GM21737 (cell line): Measurements from ENCODE around the gene DGKB.
A peak's percentile ranks its signal among the peaks of the same experiment; 100 is the strongest.

Experiments used
- ATAC-seq: cut with Tn5 transposase; IDR thresholded peaks from one replicate; pipeline ENCODE4 v1.9.1; 2021; ENCODE audit warnings: mild to moderate bottlenecking, moderate library complexity; ENCODE audit not compliant: unreplicated experiment

DGKB gene

DNA sequence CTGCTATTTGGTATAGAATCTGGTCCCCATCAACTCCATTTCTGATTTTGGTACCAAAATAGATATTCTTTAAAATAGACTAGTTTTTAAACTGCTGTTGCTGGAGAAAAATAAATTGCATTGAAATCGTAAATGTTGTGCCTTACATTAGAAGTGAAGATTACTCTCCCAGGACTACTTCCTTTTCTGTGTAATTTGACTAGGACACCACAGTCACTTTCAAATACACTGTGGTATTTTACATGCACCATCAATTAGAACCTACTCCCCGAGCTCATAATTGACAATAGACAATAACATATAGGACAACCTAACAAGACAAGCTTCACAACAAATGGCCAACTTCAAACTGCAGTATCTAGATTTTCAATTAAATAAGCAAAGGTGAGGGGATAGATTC, 211.5 kb downstream of the DGKB start:
- peak; percentile 24 for ATAC-seq

DNA sequence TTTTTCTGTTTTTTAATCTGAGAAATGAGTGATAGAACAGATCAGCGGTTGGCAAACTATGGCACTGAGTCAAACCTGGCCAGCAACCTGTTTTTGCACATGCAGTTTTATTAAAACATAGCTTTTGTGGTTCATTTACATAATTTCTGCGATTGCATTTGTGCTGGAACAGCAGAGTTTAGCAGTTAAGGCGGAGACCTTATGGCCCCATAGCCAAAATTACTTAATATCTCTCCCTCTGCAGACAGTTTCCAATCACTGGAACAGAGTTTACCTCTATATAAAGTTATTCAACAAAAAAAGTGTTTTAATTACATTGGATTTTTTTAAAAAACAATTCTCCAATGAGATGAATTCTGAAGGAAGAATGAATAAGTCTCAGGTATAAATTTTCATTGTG, 212.1 kb downstream of the DGKB start:
- ATAC-seq, result no peak

DNA sequence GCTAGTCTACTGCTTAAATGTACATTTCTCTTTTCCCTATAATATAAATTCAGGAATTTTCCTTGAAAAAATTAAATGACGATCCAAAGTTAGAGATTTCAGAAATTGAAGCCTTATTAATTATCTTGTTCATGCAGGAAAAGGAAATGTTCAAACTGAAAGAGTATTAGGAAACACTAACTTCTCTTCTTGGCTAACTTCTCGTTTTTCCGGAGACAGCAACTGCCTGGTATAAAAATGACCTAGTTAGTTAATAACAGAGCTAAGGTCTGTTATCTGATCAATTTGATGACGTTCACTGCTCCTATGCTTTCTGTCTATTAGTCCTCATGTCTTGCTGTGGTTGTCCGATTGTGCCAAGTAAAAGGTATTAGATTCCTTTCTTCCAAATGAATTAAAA, 212.5 kb downstream of the DGKB start:
- no peak for ATAC-seq

DNA sequence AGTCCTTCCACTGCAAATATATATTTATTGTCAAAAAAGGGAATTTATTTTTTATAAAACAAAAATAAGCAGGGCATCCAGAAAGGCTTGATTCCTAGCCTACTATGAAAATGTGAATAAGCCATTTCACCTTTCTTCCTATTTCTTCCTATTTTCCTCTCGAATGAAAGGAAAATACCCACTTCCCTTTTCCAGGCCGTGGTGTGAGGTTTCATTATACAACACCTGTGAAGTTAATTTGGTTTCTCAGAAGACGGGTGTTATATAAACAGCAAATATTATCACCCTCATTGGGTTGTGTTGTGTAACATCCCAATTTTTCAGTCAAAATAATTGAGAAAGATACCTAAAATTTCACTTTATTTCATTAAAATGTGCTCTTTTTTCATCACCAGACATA, 214.3 kb downstream of the DGKB start:
- ATAC-seq, result no peak

DNA sequence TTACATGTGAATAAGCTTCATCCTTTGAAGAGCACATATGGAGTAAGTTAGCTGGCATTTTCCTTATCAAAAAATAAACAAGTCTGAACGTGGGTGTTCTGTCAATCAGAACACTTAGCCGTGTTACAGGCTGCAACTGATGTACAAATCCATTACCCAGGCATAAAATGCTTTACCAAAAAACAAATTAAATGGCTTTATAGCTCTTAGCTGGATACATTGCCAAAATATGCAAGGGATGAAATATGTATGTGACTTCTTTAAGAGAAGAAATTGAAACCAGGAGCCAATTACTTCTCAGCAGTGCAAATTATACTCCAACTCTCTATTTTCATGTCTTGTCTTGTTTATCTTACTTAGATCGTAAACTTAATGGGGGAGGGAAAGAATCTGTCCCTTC, 214.8 kb downstream of the DGKB start:
- no peak for ATAC-seq

DNA sequence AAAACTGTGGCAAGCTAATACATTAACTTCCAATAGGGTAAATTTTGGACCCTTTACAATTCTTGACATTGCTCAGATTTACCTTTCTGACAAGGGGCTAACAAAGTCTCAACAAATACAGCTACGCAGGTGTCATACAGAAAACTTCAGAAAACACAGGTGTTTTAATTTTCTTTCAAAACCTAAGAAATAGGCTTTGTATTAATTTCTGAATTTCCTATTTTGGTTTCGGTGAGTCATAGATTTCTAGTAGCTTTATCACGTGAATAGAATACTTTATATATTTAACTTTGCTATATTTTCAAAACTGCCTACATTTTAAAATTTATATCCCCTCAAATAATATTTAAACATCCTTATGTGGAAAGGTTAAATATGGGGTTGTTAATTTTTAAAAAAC, 215.3 kb downstream of the DGKB start:
- ATAC-seq, result no peak

DNA sequence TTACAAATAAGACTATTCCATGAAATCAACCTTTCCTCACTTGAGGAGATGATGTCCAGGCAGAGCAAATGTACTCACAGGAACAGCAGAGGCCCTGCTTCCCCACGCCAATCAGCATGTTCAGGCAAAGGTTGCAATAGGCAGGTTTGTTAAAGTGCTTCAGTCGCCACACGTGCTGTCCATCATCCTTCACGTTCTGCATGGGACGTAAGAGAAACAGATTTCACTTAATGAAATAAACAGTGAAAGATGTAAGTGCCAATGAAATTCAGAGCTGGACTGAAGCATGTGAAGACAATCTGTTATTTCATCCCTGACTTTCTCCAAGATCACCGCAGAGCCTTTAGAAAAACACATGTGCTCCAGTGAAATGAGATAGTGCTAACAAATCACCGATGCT, 217.4 kb downstream of the DGKB start:
- ATAC-seq, result no peak

DNA sequence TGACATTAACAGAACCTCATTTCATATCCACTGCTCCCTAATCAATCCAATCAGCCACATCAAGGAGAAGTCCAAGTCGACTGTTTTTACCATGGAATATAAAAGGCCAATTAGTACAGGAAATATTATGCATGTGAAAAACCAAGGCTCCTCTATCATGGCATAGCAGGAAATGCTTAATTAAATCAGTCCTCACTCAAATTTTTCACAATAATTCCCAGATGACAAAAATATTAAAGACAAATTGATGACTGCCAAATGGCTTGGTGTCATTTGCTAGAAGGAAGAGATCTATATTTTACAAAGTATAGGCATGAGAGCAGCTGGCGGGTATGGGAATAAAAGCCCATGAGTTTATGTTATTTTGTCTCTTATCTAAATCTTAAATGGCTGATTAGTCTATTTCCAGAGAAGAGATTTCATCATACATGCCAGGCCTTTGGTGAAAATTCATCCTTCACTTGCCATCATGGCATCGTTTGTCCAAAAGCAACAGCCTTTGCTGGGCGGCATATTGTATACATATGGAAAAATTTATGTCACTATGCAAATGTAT, 219.6 kb downstream of the DGKB start:
- ATAC-seq, result no peak

DNA sequence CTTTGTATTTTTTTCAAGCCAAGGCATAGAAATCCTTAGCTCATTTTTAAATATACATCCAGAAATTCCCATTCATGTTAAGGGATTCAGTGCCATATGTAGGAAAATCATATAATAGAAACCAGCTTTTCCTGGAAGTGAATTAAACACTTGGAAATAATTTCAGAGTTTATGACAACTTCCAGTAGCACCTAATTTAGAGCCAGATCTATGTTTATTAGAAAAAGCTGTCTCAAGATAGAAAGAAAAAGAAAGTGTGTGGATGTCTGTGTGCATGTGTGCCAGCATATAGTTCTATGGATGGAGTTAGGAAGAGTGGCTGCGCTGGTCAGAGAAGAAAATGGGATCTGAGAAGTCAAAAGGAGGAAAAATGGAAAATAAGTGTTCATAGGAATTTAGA, 225.7 kb downstream of the DGKB start:
- no peak for ATAC-seq

DNA sequence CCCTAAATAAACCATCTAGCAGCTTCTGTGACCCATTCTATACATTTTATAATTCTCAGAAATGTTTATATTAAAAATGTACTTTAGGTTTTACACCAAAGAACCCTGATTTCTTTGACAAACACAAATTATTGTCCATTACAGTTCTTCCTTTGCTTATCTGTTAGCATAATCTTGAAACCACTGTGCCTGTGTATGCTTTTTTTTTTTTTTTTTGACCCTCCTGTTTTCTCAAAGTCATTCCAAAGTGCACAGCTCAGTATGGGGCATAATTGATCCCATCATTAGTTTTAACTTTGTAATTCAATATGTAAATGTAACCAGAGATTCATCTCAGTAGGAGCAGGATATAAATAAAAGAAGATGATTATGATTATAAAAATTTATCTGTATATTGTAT, 229.3 kb downstream of the DGKB start:
- no peak for ATAC-seq

DNA sequence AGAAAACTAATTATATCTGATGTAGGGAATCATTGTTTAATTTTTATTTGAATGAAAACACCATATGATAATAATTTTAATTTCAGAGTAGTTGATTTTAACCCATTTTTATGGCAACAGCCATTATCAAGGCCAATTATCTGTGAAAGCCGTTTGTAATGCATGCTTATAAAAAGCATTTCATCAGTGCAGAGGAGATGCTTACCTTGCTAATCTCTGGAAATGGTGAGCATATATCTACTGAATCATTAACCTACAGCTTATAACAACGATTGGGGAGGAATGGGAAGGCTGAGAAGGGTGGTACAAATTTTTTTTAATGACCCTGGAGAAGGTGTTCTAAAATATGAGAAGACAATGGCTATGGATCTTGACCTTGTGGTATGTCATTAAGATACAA, 235.6 kb downstream of the DGKB start:
- ATAC-seq, result no peak

DNA sequence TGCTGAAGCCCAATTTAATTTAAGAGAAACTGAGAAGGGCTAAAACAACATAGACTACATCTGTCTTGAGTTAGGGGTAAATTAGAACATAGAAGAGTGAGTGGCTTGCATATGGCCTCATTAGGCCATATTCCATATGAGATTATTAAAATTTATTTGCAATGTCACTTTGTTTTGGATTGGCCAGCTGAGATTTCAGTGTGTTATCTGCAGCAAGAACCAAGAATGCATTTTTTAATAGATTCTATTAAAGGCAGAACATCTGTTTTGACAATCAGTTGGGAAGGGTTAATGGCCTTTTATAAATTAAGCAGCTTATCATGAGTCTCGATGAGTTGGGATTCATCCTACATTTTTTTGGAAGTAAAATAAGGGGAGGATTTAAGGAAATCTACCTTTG, 236.2 kb downstream of the DGKB start:
- ATAC-seq, result no peak

DNA sequence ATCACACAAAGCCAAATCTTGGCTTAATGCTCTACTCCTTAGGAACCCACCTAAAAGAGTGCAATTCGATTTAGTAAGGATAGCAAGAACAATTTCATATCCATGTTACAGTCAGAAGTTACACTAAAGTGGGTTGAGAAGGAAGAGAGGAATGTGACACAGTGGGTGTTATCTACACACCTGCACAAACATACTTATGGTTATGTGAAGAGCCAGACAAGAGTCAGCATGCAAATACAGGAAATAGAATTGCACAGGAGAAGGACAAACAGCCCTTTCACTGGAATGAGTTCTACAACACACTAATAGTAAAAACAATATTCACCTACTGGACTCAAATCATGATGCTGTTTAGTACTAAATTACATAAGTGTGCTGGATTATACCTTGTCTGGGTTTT, 262.8 kb downstream of the DGKB start:
- ATAC-seq, result no peak

DNA sequence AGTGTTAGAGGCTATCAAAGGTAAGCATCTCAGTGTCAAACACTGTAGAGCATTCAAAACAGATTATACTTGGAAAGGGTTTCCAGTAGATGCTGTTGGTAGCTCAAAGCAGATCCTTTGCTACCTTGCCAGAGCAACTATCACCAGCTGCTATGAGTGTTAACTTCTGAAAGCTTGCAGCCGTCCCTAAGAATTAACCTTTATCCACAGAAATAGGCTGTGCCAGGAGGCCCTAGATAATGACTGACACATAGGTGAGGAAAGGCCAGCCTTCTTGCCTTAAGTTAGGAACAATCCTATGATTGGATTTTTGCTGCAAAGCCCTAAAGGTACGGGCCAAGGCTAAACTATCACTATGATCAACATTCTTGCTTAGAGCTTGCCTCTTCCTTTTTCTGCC, 263.2 kb downstream of the DGKB start:
- no peak for ATAC-seq

DNA sequence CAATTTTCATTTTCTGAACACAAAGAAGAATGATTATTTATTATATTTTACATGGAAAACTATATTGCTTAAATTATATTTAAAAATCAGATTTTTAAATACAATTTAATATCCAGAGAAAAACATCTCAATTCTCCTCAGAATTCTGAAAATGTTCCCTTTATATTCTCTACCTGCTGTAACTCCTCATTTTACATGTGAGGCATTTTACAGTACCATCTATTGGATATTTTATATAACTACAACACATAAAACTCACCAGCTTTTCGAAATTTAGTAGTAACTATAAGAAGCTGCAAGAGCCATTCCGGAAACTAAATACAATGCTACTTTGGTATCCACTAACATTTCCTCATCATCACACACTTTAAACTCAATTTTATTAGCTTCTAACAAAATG, 264.6 kb downstream of the DGKB start:
- ATAC-seq, result no peak

DNA sequence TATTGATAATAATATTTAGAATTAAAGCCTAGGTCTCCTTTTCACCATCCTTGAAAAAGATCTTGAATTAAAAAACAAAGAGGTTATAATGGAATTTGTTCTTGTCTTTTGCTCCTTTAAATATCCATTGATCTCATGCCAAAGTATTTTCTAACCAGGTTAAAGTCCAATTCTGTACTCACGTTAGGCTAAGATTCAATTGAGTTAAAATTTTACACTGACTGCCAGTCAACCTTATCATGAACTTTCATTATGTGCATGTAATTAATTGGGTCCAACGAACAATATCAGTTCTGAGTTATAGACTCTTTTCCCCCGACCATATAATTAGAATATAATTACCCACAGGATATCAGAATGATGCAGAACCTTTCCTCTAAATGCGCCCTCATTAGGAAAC, 266.6 kb downstream of the DGKB start:
- ATAC-seq, result no peak

DNA sequence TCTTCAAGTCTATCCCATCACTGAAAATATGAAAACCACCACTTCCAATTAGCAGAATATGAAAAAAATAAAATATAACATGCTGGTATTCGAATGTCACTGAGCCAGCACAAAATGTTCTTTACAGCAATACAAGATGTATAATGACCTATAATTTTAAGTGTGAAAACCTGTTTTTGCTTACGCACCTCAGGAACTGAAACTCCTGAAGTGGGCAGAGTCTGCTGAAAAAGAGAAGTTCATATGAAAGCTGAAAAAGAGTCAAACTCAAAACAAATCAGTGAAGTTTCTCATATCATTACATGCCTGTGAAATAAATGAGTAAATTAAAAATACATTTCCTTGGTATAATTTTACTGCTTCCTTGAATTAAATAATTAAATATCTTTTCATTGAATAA, 272.5 kb downstream of the DGKB start:
- ATAC-seq, result no peak

DNA sequence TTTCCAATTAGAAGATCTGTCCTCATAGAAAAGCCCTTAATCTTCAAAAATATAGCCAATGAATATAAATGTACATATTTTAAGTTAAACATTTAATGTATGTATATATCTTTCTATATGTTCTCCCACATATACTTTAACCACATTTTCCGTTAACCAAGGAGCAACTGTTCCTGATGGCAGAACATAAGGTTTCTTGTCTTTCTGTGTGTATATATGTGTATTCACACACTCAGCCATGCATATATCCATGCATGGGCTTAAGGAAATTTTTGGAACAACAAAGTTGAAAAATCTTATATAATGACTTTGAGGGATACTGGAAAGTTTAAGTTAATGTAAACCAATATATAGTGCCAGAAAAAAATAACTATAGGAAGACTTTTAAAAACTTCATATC, 274.0 kb downstream of the DGKB start:
- ATAC-seq, result no peak

DNA sequence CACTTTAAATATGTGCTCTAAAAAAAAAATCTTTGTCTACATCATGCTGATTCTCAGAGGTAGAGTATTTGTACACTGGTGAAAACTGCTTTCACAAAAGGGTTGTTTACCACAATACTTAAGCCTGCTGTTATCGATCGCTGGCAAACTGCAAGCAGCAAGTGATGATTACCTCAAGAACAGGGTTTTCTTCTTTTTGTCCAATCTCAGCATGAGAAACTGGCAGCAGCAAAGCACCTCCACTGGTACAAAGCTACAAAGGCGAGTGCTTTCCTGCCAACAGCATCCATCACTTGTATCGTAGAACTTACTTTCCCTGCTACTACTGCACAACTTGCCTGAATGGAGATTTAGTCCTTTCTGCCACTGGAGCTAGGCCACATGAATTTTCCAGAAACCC, 276.5 kb downstream of the DGKB start:
- no peak for ATAC-seq

DNA sequence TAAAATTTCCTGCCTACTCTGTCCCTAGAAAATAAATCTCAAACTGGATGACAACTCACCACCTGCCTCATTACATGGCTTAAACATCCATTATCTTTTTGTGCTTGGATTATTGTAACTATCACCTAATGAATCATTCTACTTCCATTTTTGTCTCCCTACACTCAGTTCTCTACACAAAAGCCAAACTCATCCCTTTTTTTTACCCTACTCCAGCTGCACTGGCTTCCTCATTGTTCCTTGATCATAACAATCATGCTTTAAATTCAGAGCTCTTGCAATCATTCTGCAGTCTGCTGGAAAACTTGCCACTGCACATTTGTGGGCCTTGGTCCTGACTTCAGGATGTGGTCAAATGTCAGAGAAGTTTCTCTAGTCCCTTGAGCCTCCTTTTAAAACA, 280.0 kb downstream of the DGKB start:
- ATAC-seq, result no peak

DNA sequence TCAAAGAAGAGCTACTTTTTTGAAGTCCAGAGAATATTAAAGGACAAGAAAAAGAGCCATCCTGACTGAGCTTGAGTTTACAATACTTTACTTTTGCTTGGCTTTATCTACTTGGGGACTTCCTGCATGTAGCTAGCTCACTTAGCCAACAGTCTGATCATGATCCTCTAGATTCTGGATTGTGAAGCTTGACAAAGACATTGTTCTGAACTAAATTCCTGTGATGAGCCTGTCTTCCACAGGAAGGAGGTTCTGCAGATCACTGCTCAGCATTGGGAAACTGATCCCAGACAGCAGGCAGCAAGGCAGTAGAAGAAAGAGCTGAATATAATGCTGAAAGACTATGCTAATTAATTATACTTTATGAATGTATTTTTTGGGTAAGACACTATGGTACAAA, 296.4 kb downstream of the DGKB start:
- ATAC-seq, result no peak

DNA sequence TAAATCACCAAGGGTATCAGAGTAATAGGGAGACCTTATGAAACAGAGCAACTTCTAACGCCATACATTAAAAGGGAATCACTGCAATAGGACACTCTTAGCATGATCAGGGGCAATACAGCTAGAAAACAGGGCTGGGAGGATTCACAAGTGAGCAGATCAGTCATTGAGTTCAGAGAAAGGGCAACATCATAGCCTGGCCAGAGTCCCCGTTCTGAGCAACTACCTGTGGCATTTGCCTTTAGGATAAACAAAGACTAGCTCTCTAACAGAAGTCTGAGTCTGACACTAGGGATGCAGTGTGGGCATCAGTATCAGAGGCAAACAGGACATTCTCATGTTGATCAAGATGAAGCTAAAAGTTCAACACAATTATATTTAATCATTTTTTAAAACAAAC, 297.9 kb downstream of the DGKB start:
- no peak for ATAC-seq

DNA sequence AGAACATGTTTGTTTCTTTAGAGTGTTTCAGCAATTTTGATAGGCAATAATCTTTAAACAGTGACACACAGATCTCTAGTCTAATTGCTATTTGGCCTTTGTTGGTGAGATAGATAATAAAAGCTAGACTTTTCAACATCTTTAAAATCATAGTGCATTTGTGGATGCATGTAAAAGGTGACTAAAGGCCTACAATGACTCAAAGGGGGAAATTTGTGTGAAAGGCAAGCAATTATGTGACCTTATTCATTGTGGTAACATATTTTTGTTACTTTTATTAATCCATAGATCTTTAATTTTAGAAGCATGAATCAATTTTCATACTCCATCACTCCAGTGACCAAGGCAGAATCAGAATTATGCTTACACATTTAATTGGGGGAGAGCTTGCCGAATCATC, 299.7 kb downstream of the DGKB start:
- ATAC-seq, result no peak
